GM18505 (cell line): ENCODE data around the gene KCNH3.

ENCODE experiments used
- ATAC-seq: cut with Tn5 transposase; IDR thresholded peaks from one replicate; pipeline ENCODE4 v1.9.1; 2021; ENCODE audit not compliant: unreplicated experiment
- POLR2A ChIP-seq: IDR thresholded peaks from 4 replicates; pipeline ENCODE4 v1.6.1; 2011; ENCODE audit warnings: borderline replicate concordance; ENCODE audit not compliant: insufficient read depth, insufficient read length; ENCODE audit errors: extremely low read depth

The KCNH3 gene

GRCh38 chr12:49556391-49557186 is 17.8 kb downstream of the KCNH3 start:
- ATAC-seq, result no peak
- no peak for TF ChIP-seq POLR2A

GRCh38 chr12:49557187-49557916 is 18.5 kb downstream of the KCNH3 start:
- ATAC-seq, result no peak
- TF ChIP-seq POLR2A, result no peak

- no peak for ATAC-seq
- TF ChIP-seq POLR2A, result no peak
These were observed 19.0 kb downstream of the KCNH3 start for GRCh38 chr12:49557917-49558215.

DNA sequence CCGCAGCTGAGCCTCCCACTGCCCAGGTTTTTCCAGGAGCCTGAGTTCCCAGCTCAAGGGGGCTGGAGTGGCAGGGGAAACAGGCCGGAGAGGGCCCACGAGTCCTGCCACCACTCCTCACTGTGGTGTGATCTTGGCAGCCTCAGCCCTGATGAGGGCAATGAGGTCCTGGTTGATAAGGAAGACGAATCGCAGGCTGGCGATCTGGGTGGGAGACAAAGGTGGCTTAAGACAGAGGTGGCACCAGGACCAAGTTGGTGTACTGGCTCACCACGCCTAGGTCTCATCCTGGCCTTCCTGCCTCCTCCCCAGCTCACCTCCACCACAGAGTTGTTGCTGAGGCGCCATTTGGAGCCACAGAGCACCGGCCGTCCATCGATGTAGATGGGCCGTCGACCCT is 19.7 kb downstream of the KCNH3 start:
- ATAC-seq, result no peak
- no peak for TF ChIP-seq POLR2A

- no peak for TF ChIP-seq POLR2A
- ATAC-seq, result no peak
These were observed 20.3 kb downstream of the KCNH3 start for GRCh38 chr12:49559011-49559675.

DNA sequence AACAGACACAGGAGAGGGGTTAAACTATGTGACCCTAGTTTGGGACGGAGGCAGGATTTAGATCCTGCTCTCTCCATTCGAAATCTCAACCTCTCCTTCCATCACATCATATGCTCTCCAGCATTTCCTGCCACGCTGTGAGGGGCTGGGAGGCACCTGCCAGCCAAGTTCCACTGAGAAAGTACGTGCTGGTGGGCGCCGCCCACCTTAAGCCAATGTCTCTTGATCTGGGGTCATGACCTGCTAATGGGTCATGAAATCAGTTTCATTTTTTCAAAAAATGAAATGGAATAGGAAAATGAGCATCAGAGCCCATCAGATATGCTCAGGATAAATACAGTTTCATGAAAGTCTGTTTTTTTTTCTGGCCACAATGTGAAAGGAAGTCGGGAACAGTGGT is 21.9 kb downstream of the KCNH3 start:
- ATAC-seq, result no peak
- no peak for TF ChIP-seq POLR2A

GRCh38 chr12:49562233-49562632 is 23.4 kb downstream of the KCNH3 start:
- TF ChIP-seq POLR2A, result no peak

GRCh38 chr12:49562831-49563230 is 24.0 kb downstream of the KCNH3 start:
- no peak for TF ChIP-seq POLR2A
- no peak for ATAC-seq

More at GRCh38 chr12:49562233-49562632, 23.4 kb downstream of the KCNH3 start:
- no peak for ATAC-seq

GRCh38 chr12:49563951-49564685 is 25.3 kb downstream of the KCNH3 start:
- TF ChIP-seq POLR2A, result no peak
- no peak for ATAC-seq

DNA sequence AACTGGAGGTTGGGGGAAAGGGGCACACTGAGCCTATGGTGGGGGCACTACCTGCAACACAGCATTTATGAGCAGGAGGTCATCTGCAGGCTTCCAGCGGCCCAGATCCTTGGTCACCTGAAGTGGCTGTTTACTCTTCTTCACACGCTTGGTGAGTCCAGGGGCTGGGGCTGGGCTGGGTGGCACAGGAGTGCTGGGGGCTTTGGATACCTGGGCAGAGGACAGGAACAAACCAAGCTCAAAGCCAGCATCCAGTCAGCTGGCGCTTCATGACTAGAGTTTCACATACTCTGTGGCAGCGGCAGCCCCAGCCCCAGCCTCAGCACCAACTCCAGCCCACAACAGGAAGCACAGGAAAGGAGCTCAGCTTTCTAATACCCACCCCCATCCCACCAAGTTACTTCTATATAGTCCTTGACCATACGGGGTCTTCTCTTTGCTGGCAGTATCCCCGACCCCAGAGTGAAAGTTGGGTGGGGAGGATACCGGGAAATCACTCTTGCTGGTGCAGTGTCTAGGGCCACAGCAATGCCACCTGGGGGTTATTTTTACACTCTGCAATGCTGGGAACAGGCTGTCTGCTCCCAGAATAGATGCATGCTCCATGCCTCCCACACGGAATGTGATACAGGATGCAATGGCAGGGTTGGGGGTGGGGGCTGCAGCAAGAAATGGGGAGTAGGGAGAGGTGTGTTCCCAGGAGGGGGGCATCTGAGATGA is 26.0 kb downstream of the KCNH3 start:
- ATAC-seq, result no peak

DNA sequence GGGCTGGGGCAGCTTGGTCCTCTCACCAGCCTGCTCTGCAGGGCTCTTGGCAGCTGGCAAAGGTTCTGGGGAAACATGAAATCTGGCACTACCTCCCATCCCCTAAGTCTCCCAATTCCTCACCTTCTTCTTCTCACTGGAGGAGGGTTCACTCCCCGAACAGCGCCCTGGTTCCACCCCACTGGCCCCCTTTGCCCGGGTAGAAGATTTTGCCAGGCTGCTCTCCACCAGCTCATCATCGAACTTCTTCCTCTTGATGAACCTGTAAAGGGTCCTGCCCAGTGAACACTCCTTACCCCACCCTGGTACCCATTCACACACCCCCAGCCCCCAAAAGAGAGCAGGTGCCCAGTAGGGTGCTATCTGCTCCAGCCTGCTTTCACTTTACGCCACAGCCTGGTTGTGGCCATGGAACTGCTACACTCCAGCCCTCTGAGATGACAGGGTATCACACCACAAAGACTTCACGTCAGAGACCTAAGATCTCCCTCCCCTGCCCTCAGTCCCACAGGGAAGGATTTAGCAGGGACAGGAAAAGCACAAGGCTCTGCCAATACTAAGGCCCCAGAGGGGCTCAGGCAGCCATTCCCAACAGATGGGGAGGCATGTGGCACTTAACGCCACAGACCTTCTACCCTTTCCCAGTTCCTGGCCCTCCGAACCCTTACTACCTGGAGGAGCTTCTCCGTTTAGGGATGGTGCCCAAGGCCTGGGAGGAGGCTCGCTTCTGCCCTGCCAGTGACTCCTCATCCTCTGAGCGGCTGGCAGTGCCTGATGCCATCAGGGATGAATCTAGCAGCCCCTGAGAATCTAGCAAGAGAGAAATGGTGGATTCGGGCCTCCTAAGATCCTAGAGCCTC is 26.8 kb downstream of the KCNH3 start:
- ATAC-seq, result no peak
- TF ChIP-seq POLR2A, result no peak

More for the DNA sequence above, 26.0 kb downstream of the KCNH3 start:
- TF ChIP-seq POLR2A, result no peak

GRCh38 chr12:49566361-49566760 is 27.5 kb downstream of the KCNH3 start:
- no peak for ATAC-seq

More at GRCh38 chr12:49566361-49566760, 27.5 kb downstream of the KCNH3 start:
- TF ChIP-seq POLR2A, result no peak
